HG03045 (cell line): ENCODE results near the gene RPTOR.
"Not testable (repeated sequence)": the region's sequence is repeated elsewhere in the genome, so short reads cannot be mapped to it uniquely, and the experiment has no call there.

ENCODE experiments used
- ATAC-seq: cut with Tn5 transposase; IDR thresholded peaks from one replicate; pipeline ENCODE4 v1.9.1; 2021; ENCODE audit warnings: mild to moderate bottlenecking, moderate library complexity; ENCODE audit not compliant: unreplicated experiment

The RPTOR gene

GRCh38 chr17:80546267-80546666 lies 1.6 kb downstream of the RPTOR start:
- ATAC-seq = no peak

GRCh38 chr17:80552523-80552922 lies 7.9 kb downstream of the RPTOR start:
- no peak for ATAC-seq

- no peak for ATAC-seq
These were observed 10.6 kb downstream of the RPTOR start for GRCh38 chr17:80555266-80555665.

DNA sequence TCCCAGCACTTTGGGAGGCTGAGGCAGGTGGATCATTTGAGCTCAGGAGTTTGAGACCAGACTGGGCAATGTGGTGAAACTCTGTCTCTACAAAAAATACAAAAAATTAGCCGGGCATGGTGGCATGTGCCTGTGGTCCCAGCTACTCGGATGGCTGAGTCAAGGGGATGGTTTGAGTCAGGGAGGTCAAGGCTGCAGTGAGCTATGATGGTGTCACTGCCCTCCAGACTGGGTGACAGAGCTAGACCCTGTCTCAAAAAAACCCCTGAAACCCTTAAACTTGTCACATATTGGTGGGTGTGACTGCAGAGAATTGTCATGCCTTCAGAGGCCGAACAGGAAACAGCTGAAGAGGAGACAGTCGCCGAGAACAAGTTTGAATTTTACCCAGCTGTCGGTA lies 13.4 kb downstream of the RPTOR start:
- ATAC-seq = no peak

DNA sequence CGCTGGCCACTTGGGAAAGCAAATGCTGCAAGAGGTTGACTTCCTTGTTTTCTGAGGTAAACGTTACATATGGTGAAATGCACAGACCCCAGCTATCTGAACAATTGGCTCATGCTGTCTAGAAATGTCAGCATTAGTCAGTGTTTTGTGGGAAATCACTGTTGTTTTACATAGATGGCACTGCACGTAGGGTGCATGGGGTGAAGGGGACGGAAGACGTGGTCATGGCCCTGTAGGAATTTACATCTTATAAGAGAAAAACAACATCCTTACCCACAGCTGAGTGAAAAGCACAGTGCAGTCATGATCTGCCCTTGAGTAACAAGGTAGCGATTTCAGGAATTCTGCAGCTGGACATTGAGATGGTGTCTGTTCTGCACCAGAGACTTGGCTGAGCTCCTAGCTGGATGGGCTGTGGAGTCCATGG lies 15.2 kb downstream of the RPTOR start:
- ATAC-seq = no peak

GRCh38 chr17:80561541-80562114 lies 17.0 kb downstream of the RPTOR start:
- no peak for ATAC-seq

GRCh38 chr17:80564545-80564944 lies 19.9 kb downstream of the RPTOR start:
- ATAC-seq = no peak

GRCh38 chr17:80565343-80566053 lies 20.9 kb downstream of the RPTOR start:
- no peak for ATAC-seq

DNA sequence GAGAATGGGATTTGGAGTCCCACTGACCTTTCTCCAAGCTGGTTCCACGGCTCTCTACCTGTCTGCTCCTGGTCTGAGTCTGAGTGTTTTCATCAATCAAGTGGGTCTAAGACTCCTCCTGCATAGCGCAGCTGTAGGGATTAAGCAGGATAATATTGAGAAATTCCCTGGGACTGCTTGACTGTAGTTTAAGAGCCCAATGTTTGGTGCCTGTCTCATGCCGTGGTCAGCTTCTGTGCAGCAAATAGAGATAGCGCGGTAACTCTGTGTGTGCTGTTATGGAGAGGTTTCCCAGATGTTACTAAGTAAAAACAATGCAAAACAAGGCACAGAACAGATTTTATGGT lies 21.4 kb downstream of the RPTOR start:
- no peak for ATAC-seq

- no peak for ATAC-seq
These were observed 23.6 kb downstream of the RPTOR start for GRCh38 chr17:80568246-80568645.

GRCh38 chr17:80569924-80570323 lies 25.3 kb downstream of the RPTOR start:
- ATAC-seq = no peak

DNA sequence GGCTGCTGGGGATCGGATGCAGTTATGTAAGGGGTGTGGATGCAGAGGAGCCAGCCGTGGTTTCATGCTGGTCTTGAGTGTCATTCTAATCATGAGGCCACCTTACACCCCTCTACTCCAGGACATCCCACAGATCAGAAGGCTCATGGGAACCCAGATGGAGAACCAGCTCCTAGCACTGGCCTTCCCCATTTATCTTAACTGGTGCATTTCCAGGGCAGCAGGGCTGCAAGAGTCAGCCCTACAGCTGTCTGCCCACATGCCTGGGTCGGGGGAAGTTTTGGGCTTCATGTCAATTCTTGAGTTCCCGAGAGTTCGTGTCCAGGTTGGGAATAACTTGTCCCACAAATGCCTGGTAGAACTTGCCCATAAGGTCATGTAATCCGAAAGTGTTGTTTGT lies 29.1 kb downstream of the RPTOR start:
- ATAC-seq = no peak

GRCh38 chr17:80574496-80574895 lies 29.9 kb downstream of the RPTOR start:
- ATAC-seq = no peak

DNA sequence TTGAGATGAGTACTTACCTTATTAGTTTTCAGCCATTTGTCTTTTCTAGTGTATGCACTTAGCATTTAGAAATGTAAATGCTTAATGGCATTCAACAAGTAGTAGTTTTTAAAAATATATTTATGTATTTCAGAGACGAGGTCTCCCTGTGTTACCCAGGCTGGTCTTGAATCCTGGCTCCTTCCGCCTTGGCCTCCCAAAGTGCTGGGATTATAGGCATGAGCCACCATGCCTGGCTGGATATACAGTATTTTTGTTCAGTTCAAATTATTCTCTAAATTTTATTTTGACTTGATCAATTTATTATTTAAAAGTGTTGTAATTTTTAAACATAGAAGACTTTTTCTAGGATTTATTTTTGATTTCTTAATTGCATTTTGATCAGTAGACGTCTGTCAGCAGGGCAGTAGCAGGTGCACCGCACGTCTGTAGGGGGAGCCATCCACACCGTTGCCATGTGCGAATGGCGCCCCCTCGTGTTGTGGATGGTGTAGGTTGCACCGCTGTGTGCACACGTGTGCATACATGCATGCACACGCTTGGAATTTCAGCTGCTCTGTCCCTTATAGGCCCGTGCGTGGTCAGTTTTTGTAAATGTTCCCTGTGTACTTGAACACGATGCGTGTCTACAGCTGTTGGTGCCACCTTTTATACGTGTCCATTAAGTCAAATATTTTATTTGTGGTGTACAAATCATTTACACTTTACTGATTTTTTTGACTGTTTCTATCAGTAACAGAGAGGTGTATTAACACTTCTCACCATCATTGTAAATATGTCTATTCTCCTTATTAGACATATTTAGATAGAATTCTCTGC lies 30.6 kb downstream of the RPTOR start:
- ATAC-seq = no peak

GRCh38 chr17:80577876-80578570 lies 33.4 kb downstream of the RPTOR start:
- no peak for ATAC-seq

GRCh38 chr17:80578668-80579388 lies 34.2 kb downstream of the RPTOR start:
- not testable (repeated sequence) for ATAC-seq

GRCh38 chr17:80582165-80582564 lies 37.5 kb downstream of the RPTOR start:
- ATAC-seq = no peak

- ATAC-seq = no peak
These were observed 39.7 kb downstream of the RPTOR start for GRCh38 chr17:80584176-80584905.

GRCh38 chr17:80585890-80586845 lies 41.5 kb downstream of the RPTOR start:
- no peak for ATAC-seq
